ENCODE measurements around the gene NEK3.

NEK3 gene

DNA sequence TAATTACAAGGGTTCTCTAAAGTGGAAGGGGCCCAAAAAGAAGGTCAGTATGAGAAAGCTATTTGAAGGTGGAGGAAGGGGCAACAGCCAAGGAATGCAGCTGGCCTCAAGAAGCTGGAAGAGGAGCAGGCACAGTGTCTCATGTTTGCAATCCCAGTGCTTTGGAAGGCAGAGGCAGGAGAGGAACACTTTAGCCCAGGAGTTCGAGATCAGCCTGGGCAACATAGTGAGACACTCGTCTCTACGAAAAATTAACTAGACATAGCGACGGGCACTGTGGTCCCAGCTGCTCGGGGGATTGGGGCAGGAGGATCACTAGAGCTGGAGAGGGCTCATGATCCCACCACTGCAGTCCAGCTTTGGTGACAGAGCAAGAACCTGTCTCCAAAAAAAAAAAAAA, 656 bp upstream of the NEK3 start:
- TF ChIP-seq REST (IDR thresholded peaks at IDR 0.05; ENCODE audit: insufficient read depth in 1 of 2, low read depth in 2 of 2, low read length in 2 of 2) (no peak), TAF1 (IDR thresholded peaks at IDR 0.05; ENCODE audit: borderline replicate concordance, insufficient read depth, low read length) (no peak), SIN3A (IDR thresholded peaks at IDR 0.05; ENCODE audit: borderline replicate concordance, insufficient read depth, low read length) (no peak), FOXP2 (optimal IDR thresholded peaks at IDR 0.05; ENCODE audit: borderline replicate concordance, extremely low read depth, extremely low read length, insufficient read depth) (no peak), POLR2AphosphoS5 (IDR thresholded peaks at IDR 0.05; ENCODE audit: low read depth, low read length) (no peak)

DNA sequence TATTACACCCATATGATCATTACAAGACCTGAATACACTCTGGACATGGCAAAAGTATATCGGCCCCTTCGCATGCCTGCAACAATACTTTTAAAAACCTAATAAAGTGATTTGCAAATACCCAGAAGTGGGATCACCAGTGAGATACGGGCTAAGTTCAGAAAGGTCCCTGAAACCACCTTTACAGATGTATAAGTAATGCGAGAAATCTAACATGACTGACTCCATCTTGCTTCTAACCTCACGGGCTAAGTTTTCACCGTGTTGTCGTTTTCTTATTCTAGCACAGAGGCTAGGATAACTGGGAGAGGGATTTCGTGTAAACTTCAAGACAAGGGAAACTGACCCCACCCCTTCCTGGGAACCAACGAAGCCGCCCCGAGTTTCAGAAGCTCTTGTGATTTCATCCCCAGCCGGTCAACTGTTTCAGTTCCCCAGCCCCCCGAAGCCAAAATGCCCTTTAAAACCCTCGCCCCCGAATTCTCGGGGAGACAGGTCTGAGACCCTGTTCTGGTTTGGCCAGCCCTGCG, 703 bp downstream of the NEK3 start:
- TF ChIP-seq SIN3A (IDR thresholded peaks at IDR 0.05; ENCODE audit: borderline replicate concordance, insufficient read depth, low read length), result no peak
- TF ChIP-seq FOXP2 (optimal IDR thresholded peaks at IDR 0.05; ENCODE audit: borderline replicate concordance, extremely low read depth, extremely low read length, insufficient read depth), result no peak
- no peak for TF ChIP-seq TAF1 (IDR thresholded peaks at IDR 0.05; ENCODE audit: borderline replicate concordance, insufficient read depth, low read length)
- TF ChIP-seq POLR2AphosphoS5 (IDR thresholded peaks at IDR 0.05; ENCODE audit: low read depth, low read length), result no peak
- TF ChIP-seq REST (IDR thresholded peaks at IDR 0.05; ENCODE audit: insufficient read depth in 1 of 2, low read depth in 2 of 2, low read length in 2 of 2), result no peak

DNA sequence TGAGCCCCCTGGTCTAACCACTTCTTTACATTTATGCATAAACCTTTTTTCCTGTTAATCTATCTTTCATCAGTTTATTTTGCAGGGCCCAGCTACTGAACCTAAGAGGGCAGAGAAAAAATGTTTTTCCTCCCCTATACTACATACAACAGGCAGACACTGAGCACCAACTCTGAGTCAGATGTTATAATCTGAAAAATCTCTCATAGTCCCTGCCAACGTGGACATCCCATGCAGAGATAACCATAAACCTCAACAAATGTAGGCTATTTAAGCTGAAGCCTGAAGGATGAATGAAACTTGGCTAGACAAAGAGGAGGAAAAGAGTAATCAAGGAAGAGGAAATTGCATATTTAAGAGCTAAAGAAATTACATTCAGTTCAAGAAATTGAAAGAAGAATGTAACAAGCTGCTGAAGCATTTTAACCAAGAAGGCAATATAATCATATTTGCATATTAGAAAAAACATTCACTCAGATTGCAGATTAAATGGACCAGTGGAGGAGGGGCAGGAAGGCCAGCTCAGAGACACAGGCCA, 2.6 kb downstream of the NEK3 start:
- TF ChIP-seq SIN3A (IDR thresholded peaks at IDR 0.05; ENCODE audit: borderline replicate concordance, insufficient read depth, low read length) (no peak), TAF1 (IDR thresholded peaks at IDR 0.05; ENCODE audit: borderline replicate concordance, insufficient read depth, low read length) (no peak), REST (IDR thresholded peaks at IDR 0.05; ENCODE audit: insufficient read depth in 1 of 2, low read depth in 2 of 2, low read length in 2 of 2) (no peak), POLR2AphosphoS5 (IDR thresholded peaks at IDR 0.05; ENCODE audit: low read depth, low read length) (no peak), FOXP2 (optimal IDR thresholded peaks at IDR 0.05; ENCODE audit: borderline replicate concordance, extremely low read depth, extremely low read length, insufficient read depth) (no peak)

DNA sequence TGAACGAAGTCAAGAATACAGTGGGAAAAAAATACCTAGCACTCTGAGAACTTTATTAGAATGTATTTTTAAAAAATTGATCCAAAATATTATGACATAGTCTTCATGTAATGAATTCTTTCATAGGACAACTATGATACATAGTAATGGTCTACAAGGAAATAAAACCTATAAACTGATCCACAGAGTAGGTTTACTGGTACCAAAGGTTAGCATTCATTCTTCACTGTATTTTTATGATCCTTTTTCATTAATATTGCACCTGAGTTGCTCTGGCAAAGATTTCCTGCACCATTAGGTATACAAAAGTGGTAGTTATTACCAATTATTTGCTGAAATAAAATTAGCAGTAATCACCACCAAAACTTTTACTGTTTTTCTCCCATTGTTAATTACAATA, 4.2 kb downstream of the NEK3 start:
- no peak for TF ChIP-seq POLR2AphosphoS5 (IDR thresholded peaks at IDR 0.05; ENCODE audit: low read depth, low read length)
- no peak for TF ChIP-seq REST (IDR thresholded peaks at IDR 0.05; ENCODE audit: insufficient read depth in 1 of 2, low read depth in 2 of 2, low read length in 2 of 2)
- no peak for TF ChIP-seq TAF1 (IDR thresholded peaks at IDR 0.05; ENCODE audit: borderline replicate concordance, insufficient read depth, low read length)
- TF ChIP-seq FOXP2 (optimal IDR thresholded peaks at IDR 0.05; ENCODE audit: borderline replicate concordance, extremely low read depth, extremely low read length, insufficient read depth), result no peak
- TF ChIP-seq SIN3A (IDR thresholded peaks at IDR 0.05; ENCODE audit: borderline replicate concordance, insufficient read depth, low read length), result no peak

Measured in PFSK-1 (cell line).